Mesendoderm (in vitro differentiated cells): ENCODE data around the gene DROSHA.

ENCODE experiments used
- DNase-seq: peaks from one replicate; pipeline ENCODE4 v3.0.0; 2013
- H2AK5ac ChIP-seq: 2 replicates; pipeline ENCODE4 v1.6.1; 2013; ENCODE audit warnings: low read length, inconsistent platforms
- H2BK120ac ChIP-seq: 2 replicates; pipeline ENCODE4 v1.6.1; 2013; ENCODE audit warnings: low read depth, mild to moderate bottlenecking, low read length, moderate library complexity, mixed read lengths
- H2BK15ac ChIP-seq: replicated peaks from 2 replicates; pipeline ENCODE4 v1.6.1; 2013; ENCODE audit warnings: low read depth, mild to moderate bottlenecking, moderate library complexity
- H2BK5ac ChIP-seq: 2 replicates; pipeline ENCODE4 v1.6.1; 2013; ENCODE audit warnings: low read length, inconsistent platforms
- H3K18ac ChIP-seq: 2 replicates; pipeline ENCODE4 v1.6.1; 2013; ENCODE audit warnings: mild to moderate bottlenecking, low read length, mixed read lengths
- H3K23ac ChIP-seq: one replicate; pipeline ENCODE4 v1.6.1; 2013; ENCODE audit warnings: low read length
- H3K27ac ChIP-seq: 2 replicates; pipeline ENCODE4 v1.5.1; 2013; ENCODE audit warnings: low read depth, mild to moderate bottlenecking, inconsistent platforms, low read length, moderate library complexity
- H3K27me3 ChIP-seq: 2 replicates; pipeline ENCODE4 v1.6.1; 2013; ENCODE audit warnings: low read length, control low read depth, mild to moderate bottlenecking, inconsistent platforms; ENCODE audit not compliant: insufficient read depth, poor library complexity
- H3K36me3 ChIP-seq: 2 replicates; pipeline ENCODE4 v1.6.1; 2013; ENCODE audit warnings: low read length, inconsistent platforms; ENCODE audit not compliant: control insufficient read depth, insufficient read depth
- H3K4ac ChIP-seq: one replicate; pipeline ENCODE4 v1.6.1; 2013; ENCODE audit warnings: low read depth, mild to moderate bottlenecking, low read length, moderate library complexity
- H3K4me1 ChIP-seq: 2 replicates; pipeline ENCODE4 v1.6.1; 2013; ENCODE audit warnings: low read depth, low read length, inconsistent platforms; ENCODE audit not compliant: control insufficient read depth
- H3K4me2 ChIP-seq: 2 replicates; pipeline ENCODE4 v1.6.1; 2013; ENCODE audit warnings: low read length
- H3K4me3 ChIP-seq: 2 replicates; pipeline ENCODE4 v1.5.1; 2013; ENCODE audit warnings: mild to moderate bottlenecking, low read length
- H3K56ac ChIP-seq: one replicate; pipeline ENCODE4 v1.6.1; 2013; ENCODE audit warnings: low read length
- H3K79me1 ChIP-seq: 2 replicates; pipeline ENCODE4 v1.6.1; 2013; ENCODE audit warnings: low read length, inconsistent platforms
- H3K79me2 ChIP-seq: 2 replicates; pipeline ENCODE4 v1.6.1; 2013; ENCODE audit warnings: mild to moderate bottlenecking, low read length; ENCODE audit not compliant: control insufficient read depth, insufficient read depth
- H3K9ac ChIP-seq: 2 replicates; pipeline ENCODE4 v1.6.1; 2013; ENCODE audit warnings: low read length, inconsistent platforms
- H4K5ac ChIP-seq: one replicate; pipeline ENCODE4 v1.6.1; 2013; ENCODE audit warnings: low read length
- H4K8ac ChIP-seq: one replicate; pipeline ENCODE4 v1.6.1; 2013; ENCODE audit warnings: low read depth, mild to moderate bottlenecking, control low read depth, low read length, moderate library complexity
- WGBS: extraction: QIAGEN DNeasy Blood & Tissue Kit; methylation state at CpG from one replicate; pipeline ENCODE4 v1.1.7; 2013; ENCODE audit warnings: low lambda C conversion rate, missing lambda C conversion rate; ENCODE audit not compliant: insufficient coverage; ENCODE audit errors: extremely low coverage; 5-methylcytosine and 5-hydroxymethylcytosine counted together

DROSHA gene

DNA sequence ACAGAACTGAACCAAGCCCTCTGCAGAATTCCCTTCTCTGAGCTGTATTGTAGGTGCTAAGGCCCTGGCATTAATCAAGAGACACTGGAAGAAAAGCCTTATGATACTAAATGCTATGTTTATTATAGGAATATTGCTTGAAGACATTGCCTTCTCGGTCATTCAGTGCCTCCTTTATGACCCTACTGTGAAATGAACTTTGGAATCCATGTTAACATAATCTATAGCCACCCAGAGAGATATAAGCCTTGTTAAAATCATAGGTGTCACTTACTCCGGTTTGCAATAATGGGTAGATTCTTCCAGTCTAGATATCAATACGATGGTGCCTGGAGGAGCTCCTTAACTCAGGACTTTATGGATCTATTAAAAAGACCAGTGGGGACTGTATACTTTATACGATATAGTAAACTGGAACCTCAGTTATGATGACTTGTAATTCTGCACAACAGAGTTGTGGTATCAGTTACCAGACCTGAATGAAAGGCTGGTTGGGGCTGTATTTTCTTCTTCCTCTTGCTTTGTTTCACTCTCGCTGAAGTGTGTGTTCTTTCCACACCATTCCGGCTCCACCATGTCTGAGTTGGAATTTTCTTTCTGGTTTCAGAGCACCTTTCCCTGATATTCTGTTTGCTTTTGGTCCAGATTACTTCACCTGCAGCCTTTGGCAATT is 154.5 kb downstream of the DROSHA start:
- Histone ChIP-seq H3K27ac (no peak overlapping the region), H3K79me2 (no peaks in the 10 kb centered on the region), H3K4me3 (no peak overlapping the region), H2AK5ac (no peak overlapping the region), H3K4me2 (no peak overlapping the region), H3K23ac (no peak overlapping the region), H3K79me1 (no peaks in the 10 kb centered on the region), H2BK15ac (no peak overlapping the region), H3K4ac (no peak overlapping the region), H3K18ac (no peak overlapping the region), H3K36me3 (no peaks in the 10 kb centered on the region), H2BK120ac (no peak overlapping the region), H4K8ac (no peak overlapping the region), H2BK5ac (no peak overlapping the region), H3K27me3 (no peaks in the 10 kb centered on the region), H4K5ac (no peak overlapping the region), H3K9ac (no peak overlapping the region), H3K4me1 (no peaks in the 10 kb centered on the region), H3K56ac (no peak overlapping the region)
- no peak for DNase-seq
- WGBS: no CpG with 5 or more reads among the region's 6 CpGs

DNA sequence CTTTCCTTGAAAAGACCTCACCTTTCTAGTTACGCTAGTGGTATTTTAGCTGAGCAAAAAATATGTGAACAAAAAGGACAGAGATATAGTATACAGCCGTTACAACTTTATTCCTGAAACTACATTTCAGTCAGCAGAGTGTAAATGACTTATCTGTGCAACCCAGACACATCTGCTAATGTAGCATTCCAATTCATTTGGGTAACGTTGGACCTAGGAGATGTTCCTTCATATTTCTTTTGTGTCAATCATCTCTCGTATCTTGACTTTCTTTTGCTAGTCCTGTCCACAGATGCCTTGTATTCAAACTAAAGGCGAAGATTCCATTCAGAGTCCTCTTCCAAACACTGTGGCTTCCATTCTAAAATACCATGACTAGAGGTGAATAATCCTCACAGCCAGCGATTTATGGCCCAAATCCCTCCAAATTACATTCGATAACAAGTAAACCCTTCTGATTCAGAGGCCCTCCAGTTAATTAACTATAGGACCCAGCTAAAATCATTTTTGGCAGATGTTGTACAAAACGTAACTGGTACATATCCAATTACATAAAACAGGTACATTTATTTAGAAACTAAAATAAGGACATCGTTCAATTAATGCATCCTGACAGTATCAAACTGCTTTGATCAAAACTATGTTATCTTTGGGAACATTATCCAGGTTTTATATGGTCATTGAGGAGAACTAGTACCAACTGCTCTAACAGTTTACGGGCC is 155.7 kb downstream of the DROSHA start:
- H3K23ac ChIP-seq: no peak overlapping the region
- no peak overlapping the region for H3K56ac ChIP-seq
- H2BK5ac ChIP-seq: no peak overlapping the region
- no peak overlapping the region for H3K4ac ChIP-seq
- DNase-seq: no peak
- H4K8ac ChIP-seq: no peak overlapping the region
- H3K27me3 ChIP-seq: no peaks in the 10 kb centered on the region
- no peak overlapping the region for H3K9ac ChIP-seq
- H3K4me2 ChIP-seq: no peak overlapping the region
- H4K5ac ChIP-seq: no peak overlapping the region
- no peak overlapping the region for H2AK5ac ChIP-seq
- no peak overlapping the region for H3K18ac ChIP-seq
- H3K27ac ChIP-seq: no peak overlapping the region
- H3K36me3 ChIP-seq: no peaks in the 10 kb centered on the region
- H3K4me1 ChIP-seq: no peaks in the 10 kb centered on the region
- no peak overlapping the region for H2BK15ac ChIP-seq
- no peaks in the 10 kb centered on the region for H3K79me1 ChIP-seq
- H3K4me3 ChIP-seq: no peak overlapping the region
- no peak overlapping the region for H2BK120ac ChIP-seq
- no peaks in the 10 kb centered on the region for H3K79me2 ChIP-seq
- WGBS: no CpG with 5 or more reads among the region's 10 CpGs

GRCh38 chr5:31372124-31372523 is 159.8 kb downstream of the DROSHA start:
- DNase-seq: no peak
- no CpG with 5 or more reads among the region's 1 CpG for WGBS
- Histone ChIP-seq H3K56ac (no peak overlapping the region), H3K27ac (no peak overlapping the region), H3K36me3 (no peaks in the 10 kb centered on the region), H3K4me3 (no peak overlapping the region), H2BK5ac (no peak overlapping the region), H3K4ac (no peak overlapping the region), H2BK120ac (no peak overlapping the region), H3K4me2 (no peak overlapping the region), H4K5ac (no peak overlapping the region), H3K23ac (no peak overlapping the region), H2BK15ac (no peak overlapping the region), H2AK5ac (no peak overlapping the region), H3K4me1 (no peaks in the 10 kb centered on the region), H3K18ac (no peak overlapping the region), H3K79me1 (no peaks in the 10 kb centered on the region), H3K9ac (no peak overlapping the region), H3K79me2 (no peaks in the 10 kb centered on the region), H4K8ac (no peak overlapping the region), H3K27me3 (no peaks in the 10 kb centered on the region)

- no peak overlapping the region for H3K4ac ChIP-seq
- H2BK120ac ChIP-seq: no peak overlapping the region
- H3K27me3 ChIP-seq: no peaks in the 10 kb centered on the region
- DNase-seq: no peak
- H3K9ac ChIP-seq: no peak overlapping the region
- no peak overlapping the region for H3K56ac ChIP-seq
- no peak overlapping the region for H4K5ac ChIP-seq
- no peak overlapping the region for H3K4me3 ChIP-seq
- H3K36me3 ChIP-seq: no peaks in the 10 kb centered on the region
- H3K79me2 ChIP-seq: no peaks in the 10 kb centered on the region
- no peak overlapping the region for H3K27ac ChIP-seq
- H2BK5ac ChIP-seq: no peak overlapping the region
- no peaks in the 10 kb centered on the region for H3K4me1 ChIP-seq
- no peaks in the 10 kb centered on the region for H3K79me1 ChIP-seq
- no peak overlapping the region for H3K4me2 ChIP-seq
- H4K8ac ChIP-seq: no peak overlapping the region
- no peak overlapping the region for H2BK15ac ChIP-seq
- no peak overlapping the region for H3K18ac ChIP-seq
- H2AK5ac ChIP-seq: no peak overlapping the region
- no peak overlapping the region for H3K23ac ChIP-seq
- no CpG with 5 or more reads among the region's 5 CpGs for WGBS
These were observed 165.0 kb downstream of the DROSHA start for GRCh38 chr5:31366941-31367340.

DNA sequence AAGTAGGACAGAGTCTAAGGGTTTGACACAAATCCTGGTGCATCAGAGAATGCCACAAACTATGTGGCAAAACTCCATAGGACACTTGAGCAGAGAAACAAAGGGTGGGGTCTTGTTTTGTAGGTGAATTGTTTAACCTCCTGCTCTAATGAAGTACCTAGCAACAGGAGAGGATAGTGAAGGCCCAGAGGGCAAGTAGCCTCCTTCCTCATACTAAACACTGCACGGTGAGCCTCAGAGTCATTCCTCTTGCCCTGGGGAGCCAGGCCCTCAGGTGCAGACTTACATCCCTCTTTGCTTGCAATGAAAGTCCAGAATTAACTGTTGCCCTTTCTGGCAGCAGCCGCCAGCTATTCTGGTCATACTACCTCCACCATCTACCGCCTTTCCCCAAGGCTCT is 166.1 kb downstream of the DROSHA start:
- H3K23ac ChIP-seq: no peak overlapping the region
- no peak overlapping the region for H4K8ac ChIP-seq
- no peaks in the 10 kb centered on the region for H3K27me3 ChIP-seq
- H2AK5ac ChIP-seq: no peak overlapping the region
- no peak overlapping the region for H2BK5ac ChIP-seq
- H2BK120ac ChIP-seq: no peak overlapping the region
- no peak overlapping the region for H3K27ac ChIP-seq
- H3K4me2 ChIP-seq: no peak overlapping the region
- no peak overlapping the region for H3K4ac ChIP-seq
- DNase-seq: no peak
- no peak overlapping the region for H4K5ac ChIP-seq
- no peaks in the 10 kb centered on the region for H3K36me3 ChIP-seq
- H2BK15ac ChIP-seq: no peak overlapping the region
- no peak overlapping the region for H3K9ac ChIP-seq
- H3K56ac ChIP-seq: no peak overlapping the region
- H3K79me1 ChIP-seq: no peaks in the 10 kb centered on the region
- H3K4me1 ChIP-seq: no peaks in the 10 kb centered on the region
- H3K18ac ChIP-seq: no peak overlapping the region
- no peak overlapping the region for H3K4me3 ChIP-seq
- WGBS: no CpG with 5 or more reads among the region's 3 CpGs
- H3K79me2 ChIP-seq: no peaks in the 10 kb centered on the region
